H9 (cell line): ENCODE results near the gene B3GNT7. TPM values are rescaled to one million over a fixed set of nuclear protein-coding genes. Genes with fewer than 3 reads are reported as not detected.

ENCODE experiments used
- DNase-seq: peaks from one replicate; pipeline ENCODE4 v3.0.0-alpha.2; 2017
- H2AFZ ChIP-seq: one replicate; pipeline ENCODE4 v1.6.1; 2013; ENCODE audit warnings: mild to moderate bottlenecking, low read length, control low read depth, moderate library complexity
- H2AK5ac ChIP-seq: 2 replicates; pipeline ENCODE4 v1.6.1; 2013; ENCODE audit warnings: low read length, control low read depth, mixed read lengths; ENCODE audit not compliant: insufficient read length
- H2BK120ac ChIP-seq: one replicate; pipeline ENCODE4 v1.6.1; 2013; ENCODE audit warnings: low read depth, mild to moderate bottlenecking, low read length, control low read depth, inconsistent platforms; ENCODE audit not compliant: poor library complexity, severe bottlenecking
- H2BK12ac ChIP-seq: 2 replicates; pipeline ENCODE4 v1.6.1; 2013; ENCODE audit warnings: low read length, control low read depth, mixed read lengths, low read depth; ENCODE audit not compliant: insufficient read length
- H2BK15ac ChIP-seq: 2 replicates; pipeline ENCODE4 v1.6.1; 2013; ENCODE audit warnings: low read depth, low read length, control low read depth
- H2BK20ac ChIP-seq: one replicate; pipeline ENCODE4 v1.6.1; 2013; ENCODE audit warnings: low read depth, mild to moderate bottlenecking, low read length, control low read depth, inconsistent platforms; ENCODE audit not compliant: poor library complexity, severe bottlenecking
- H2BK5ac ChIP-seq: 2 replicates; pipeline ENCODE4 v1.6.1; 2013; ENCODE audit warnings: low read length, control low read depth, mixed read lengths; ENCODE audit not compliant: insufficient read length
- H3K14ac ChIP-seq: 2 replicates; pipeline ENCODE4 v1.6.1; 2013; ENCODE audit warnings: low read length, control low read depth; ENCODE audit not compliant: insufficient read depth
- H3K18ac ChIP-seq: 2 replicates; pipeline ENCODE4 v1.6.1; 2013; ENCODE audit warnings: low read depth, mild to moderate bottlenecking, mixed read lengths, low read length, control low read depth; ENCODE audit not compliant: insufficient read length
- H3K23ac ChIP-seq: 2 replicates; pipeline ENCODE4 v1.6.1; 2013; ENCODE audit warnings: low read length, control low read depth, mixed read lengths, low read depth; ENCODE audit not compliant: insufficient read length
- H3K23me2 ChIP-seq: 2 replicates; pipeline ENCODE4 v1.6.1; 2013; ENCODE audit warnings: low read depth, mild to moderate bottlenecking, mixed read lengths, low read length, control low read depth; ENCODE audit not compliant: insufficient read length, poor library complexity, severe bottlenecking
- H3K27ac ChIP-seq: 2 replicates; pipeline ENCODE4 v1.5.1; 2013; ENCODE audit warnings: low read length, control low read depth, mixed read lengths, low read depth; ENCODE audit not compliant: insufficient read length
- H3K27me3 ChIP-seq: 2 replicates; pipeline ENCODE4 v1.6.1; 2013; ENCODE audit warnings: low read length, control low read depth, inconsistent platforms; ENCODE audit not compliant: insufficient read depth
- H3K4ac ChIP-seq: 2 replicates; pipeline ENCODE4 v1.6.1; 2013; ENCODE audit warnings: low read depth, mild to moderate bottlenecking, control low read depth, inconsistent platforms, low read length, moderate library complexity
- H3K4me1 ChIP-seq: 2 replicates; pipeline ENCODE4 v1.6.1; 2013; ENCODE audit warnings: low read length, control low read depth, inconsistent platforms; ENCODE audit not compliant: insufficient read depth
- H3K4me2 ChIP-seq: 2 replicates; pipeline ENCODE4 v1.6.1; 2013; ENCODE audit warnings: low read length, control low read depth, mixed read lengths; ENCODE audit not compliant: insufficient read length, insufficient read depth
- H3K56ac ChIP-seq: 2 replicates; pipeline ENCODE4 v1.6.1; 2013; ENCODE audit warnings: low read depth, mild to moderate bottlenecking, mixed read lengths, low read length, control low read depth; ENCODE audit not compliant: insufficient read length
- H3K79me1 ChIP-seq: 2 replicates; pipeline ENCODE4 v1.6.1; 2013; ENCODE audit warnings: low read depth, mild to moderate bottlenecking, moderate library complexity, low read length, control low read depth, inconsistent platforms; ENCODE audit not compliant: insufficient read depth, poor library complexity, severe bottlenecking
- H3K79me2 ChIP-seq: 2 replicates; pipeline ENCODE4 v1.6.1; 2013; ENCODE audit warnings: low read length, control low read depth, inconsistent platforms; ENCODE audit not compliant: insufficient read depth
- H3K9ac ChIP-seq: 2 replicates; pipeline ENCODE4 v1.6.1; 2013; ENCODE audit warnings: low read length, control low read depth, mixed read lengths; ENCODE audit not compliant: insufficient read length; ENCODE audit errors: extremely low read depth
- H3K9me3 ChIP-seq: one replicate; pipeline ENCODE4 v1.6.1; 2013; ENCODE audit warnings: low read depth, low read length, inconsistent platforms; ENCODE audit not compliant: control insufficient read depth
- H3T11ph ChIP-seq: one replicate; pipeline ENCODE4 v1.6.1; 2013; ENCODE audit warnings: mild to moderate bottlenecking, low read length, control low read depth, inconsistent platforms
- H4K20me1 ChIP-seq: one replicate; pipeline ENCODE4 v1.6.1; 2013; ENCODE audit not compliant: control insufficient read depth, insufficient read length, insufficient read depth
- H4K5ac ChIP-seq: 2 replicates; pipeline ENCODE4 v1.6.1; 2013; ENCODE audit warnings: low read depth, mild to moderate bottlenecking, mixed read lengths, low read length, control low read depth; ENCODE audit not compliant: insufficient read length
- H4K8ac ChIP-seq: replicated peaks from 2 replicates; pipeline ENCODE4 v1.6.1; 2013; ENCODE audit warnings: low read length, control low read depth, mixed read lengths, low read depth; ENCODE audit not compliant: insufficient read length
- H4K91ac ChIP-seq: 2 replicates; pipeline ENCODE4 v1.6.1; 2013; ENCODE audit warnings: low read depth, mild to moderate bottlenecking, moderate library complexity, mixed read lengths, low read length, control low read depth; ENCODE audit not compliant: insufficient read length
- H3K27ac Mint-ChIP-seq, 3 experiments: 2 replicates in 2 of 3; 3 replicates in 1 of 3; pipeline ENCODE4 v1.8.0; 2020 to 2021; ENCODE audit warnings: mixed read lengths in 3 of 3, mild to moderate bottlenecking in 1 of 3, moderate library complexity in 1 of 3
- H3K27me3 Mint-ChIP-seq: 2 replicates; pipeline ENCODE4 v1.8.0; 2021; ENCODE audit warnings: low read depth, mild to moderate bottlenecking, moderate library complexity, mixed read lengths
- H3K36me3 Mint-ChIP-seq, 3 experiments: 2 replicates in 2 of 3; 3 replicates in 1 of 3; pipeline ENCODE4 v1.8.0; 2020 to 2021; ENCODE audit warnings: low read depth in 3 of 3, mixed read lengths in 3 of 3; ENCODE audit not compliant: insufficient read depth in 1 of 3
- H3K4me1 Mint-ChIP-seq, 2 experiments: 2 replicates each; pipeline ENCODE4 v1.8.0; 2020; ENCODE audit warnings: mixed read lengths in 2 of 2
- H3K4me3 Mint-ChIP-seq, 2 experiments: 2 replicates in 1 of 2; 3 replicates in 1 of 2; pipeline ENCODE4 v1.8.0; 2020 to 2021; ENCODE audit warnings: mild to moderate bottlenecking in 2 of 2, mixed read lengths in 2 of 2, moderate library complexity in 1 of 2
- H3K9me3 Mint-ChIP-seq, 2 experiments: 2 replicates in 1 of 2; 3 replicates in 1 of 2; pipeline ENCODE4 v1.8.0; 2020; ENCODE audit warnings: mild to moderate bottlenecking in 2 of 2, mixed read lengths in 2 of 2, moderate library complexity in 1 of 2
- CTCF ChIP-seq: fragments of 200-600 bp; sonication (generic); conservative IDR thresholded peaks from 3 replicates; pipeline ENCODE4 v1.8.0; 2021; ENCODE audit warnings: antibody characterized with exemption, mild to moderate bottlenecking
- WGBS: extraction: QIAGEN DNeasy Blood & Tissue Kit; methylation state at CpG from one replicate; pipeline ENCODE4 v1.1.7; 2013; ENCODE audit warnings: missing lambda C conversion rate, low lambda C conversion rate, mixed read lengths; ENCODE audit not compliant: insufficient read length; ENCODE audit errors: extremely low coverage; 5-methylcytosine and 5-hydroxymethylcytosine counted together
- total RNA-seq: library from RNA; stranded (reverse); gene quantifications from 2 replicates; pipeline ENCODE4 v1.2.1, GENCODE V29; 2021

Gene B3GNT7
- total RNA-seq, 1 experiment from 2014 or later = 42.2 TPM

GRCh38 chr2:231361701-231362554, 33.6 kb upstream of the B3GNT7 start:
- Mint-ChIP-seq H3K9me3 (no peaks in the 10 kb centered on the region), H3K27me3 (no peaks in the 10 kb centered on the region; the same call in 1 of the 2 replicates), H3K36me3 (peaks cover 5 to 9% (median 5%) of the 10 kb centered on the region in 3 experiments; a peak in 5 of 7 replicates), H3K4me1 (peaks cover 36 to 45% of the 10 kb centered on the region in 2 experiments), H3K4me3 (no peak overlapping the region), H3K27ac (peak overlapping the region in 2 of 3 experiments; percentile 50 to 85; a peak in 5 of 7 replicates)
- Histone ChIP-seq H2AFZ (no peak overlapping the region), H3K27ac (no peak overlapping the region), H3K4ac (no peak overlapping the region), H3K23ac (no peak overlapping the region), H3K79me2 (no peaks in the 10 kb centered on the region), H3K27me3 (no peaks in the 10 kb centered on the region), H3K4me2 (no peak overlapping the region), H3K56ac (no peak overlapping the region), H3K18ac (peak overlapping the region; percentile 23), H4K20me1 (no peaks in the 10 kb centered on the region), H2AK5ac (no peak overlapping the region), H2BK20ac (no peak overlapping the region), H4K91ac (no peak overlapping the region), H3K14ac (no peak overlapping the region), H4K5ac (no peak overlapping the region), H3K4me1 (no peaks in the 10 kb centered on the region), H4K8ac (no peak overlapping the region), H2BK5ac (no peak overlapping the region), H2BK12ac (no peak overlapping the region), H2BK15ac (no peak overlapping the region), H3K9ac (no peak overlapping the region), H3K23me2 (no peaks in the 10 kb centered on the region), H3T11ph (no peak overlapping the region), H3K79me1 (no peaks in the 10 kb centered on the region), H2BK120ac (no peak overlapping the region), H3K9me3 (no peaks in the 10 kb centered on the region)
- no CpG with 5 or more reads among the region's 12 CpGs for WGBS
- no peak for DNase-seq
- peak; percentile 24; the same call in 2 of the 3 replicates for TF ChIP-seq CTCF
